Hepatocyte (in vitro differentiated cells): Measurements from ENCODE around the gene CRK.

Source experiments
- CTCF ChIP-seq: fragments of 200-600 bp; sonication (generic); IDR thresholded peaks from 2 replicates; pipeline ENCODE4 v1.5.1; 2016; ENCODE audit warnings: antibody characterized with exemption, mild to moderate bottlenecking; ENCODE audit not compliant: poor library complexity
- EZH2 ChIP-seq: fragments of 200-600 bp; sonication (generic); IDR thresholded peaks from 2 replicates; pipeline ENCODE4 v1.6.1; 2016; ENCODE audit warnings: antibody characterized with exemption, mild to moderate bottlenecking, borderline replicate concordance

DNA sequence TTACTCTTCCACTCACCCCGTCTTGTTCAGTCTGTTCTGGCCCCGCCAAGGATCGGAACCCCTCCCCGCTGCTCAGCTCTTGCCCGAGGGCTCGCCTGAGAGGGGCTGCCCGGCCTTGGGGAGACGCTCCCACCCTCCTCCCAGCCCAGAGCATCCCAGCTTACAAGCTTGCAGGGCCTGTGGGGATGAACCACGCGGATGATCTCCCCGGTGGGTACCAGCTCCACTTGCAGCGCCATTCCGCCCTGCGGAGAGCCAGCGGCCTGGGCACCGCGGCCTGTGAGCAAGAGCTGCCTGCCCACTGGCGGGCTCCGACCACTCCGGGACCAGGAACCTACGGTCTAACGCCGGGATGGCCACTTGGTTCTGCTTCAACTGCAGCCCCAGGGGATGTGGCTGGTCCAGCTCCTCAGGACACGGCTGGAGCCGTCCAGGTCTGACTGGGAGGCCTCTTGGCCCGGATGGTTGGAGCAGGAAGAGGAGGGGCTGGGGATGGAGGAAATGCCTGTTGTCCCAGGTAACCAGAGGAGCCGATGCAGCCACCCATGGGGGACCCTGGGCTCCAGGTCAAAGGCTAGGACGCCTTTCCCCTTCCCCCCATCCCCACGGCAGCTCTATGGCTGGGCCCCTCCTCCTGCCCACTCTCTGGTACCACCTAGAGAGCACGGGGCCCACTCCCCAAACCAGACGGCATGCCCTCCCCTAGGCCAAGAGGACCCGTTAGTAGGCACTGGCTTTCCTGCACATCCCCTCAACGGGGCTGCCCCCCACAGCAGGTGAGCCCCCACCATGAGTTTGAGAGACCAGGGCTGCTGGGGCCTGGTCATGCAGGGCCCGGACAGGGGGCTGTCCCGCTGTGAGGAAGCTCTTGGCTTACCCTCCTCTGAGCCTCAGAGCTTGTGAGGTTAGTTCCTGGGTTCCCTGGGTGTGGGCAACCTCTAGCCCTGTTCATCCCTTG is 36.5 kb upstream of the CRK start, which contains the start of gene MYO1C:
- TF ChIP-seq CTCF (no peak), EZH2 (no peak)
